Measurements from ENCODE around the gene APOBEC2.
A peak's percentile ranks its signal among the peaks of the same experiment; 100 is the strongest.
"Not testable (repeated sequence)": the region's sequence is repeated elsewhere in the genome, so short reads cannot be mapped to it uniquely, and the experiment has no call there.

The APOBEC2 gene

DNA sequence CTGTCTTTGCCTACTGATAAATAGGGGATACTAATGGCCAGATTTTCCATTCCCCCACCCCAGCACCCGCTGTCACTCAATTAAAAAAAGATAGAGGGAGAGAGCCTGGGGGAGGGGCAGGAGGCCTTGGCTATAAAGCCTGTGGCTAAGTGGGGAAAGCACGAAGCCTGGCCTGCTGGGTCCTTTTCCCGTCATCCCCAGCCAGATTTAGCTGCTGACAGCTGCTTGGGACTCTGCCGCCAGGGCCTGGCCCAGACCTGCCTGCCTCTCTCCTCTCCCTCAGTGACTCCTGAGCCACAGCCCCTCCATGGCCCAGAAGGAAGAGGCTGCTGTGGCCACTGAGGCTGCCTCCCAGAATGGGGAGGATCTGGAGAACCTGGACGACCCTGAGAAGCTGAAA, at the start of gene APOBEC2:
APOBEC2 (plus strand) TSS at position 162 of the 400 bp plus-strand sequence; CDS start at position 308, 146 bp downstream.
- peak; percentile 17 for DNase-seq

DNA sequence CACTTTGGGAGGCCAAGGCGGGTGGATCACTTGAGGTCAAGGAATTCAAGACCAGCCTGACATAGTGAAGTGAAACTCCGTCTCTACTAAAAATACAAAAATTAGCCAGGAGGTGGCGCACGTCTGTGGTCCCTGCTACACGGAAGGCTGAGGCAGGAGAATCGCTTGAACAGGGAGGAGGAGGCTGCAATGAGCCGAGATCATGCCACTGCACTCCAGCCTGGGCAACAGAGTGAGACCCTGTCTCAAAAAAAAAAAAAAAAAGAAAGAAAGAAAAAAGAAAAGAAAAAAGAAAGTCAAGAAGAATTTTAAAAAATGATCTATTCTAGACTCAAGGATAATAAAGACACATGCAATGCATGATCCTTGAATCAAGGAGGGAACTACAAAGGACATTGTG, 46.8 kb upstream of the APOBEC2 start:
- peak; percentile 49 for DNase-seq

DNA sequence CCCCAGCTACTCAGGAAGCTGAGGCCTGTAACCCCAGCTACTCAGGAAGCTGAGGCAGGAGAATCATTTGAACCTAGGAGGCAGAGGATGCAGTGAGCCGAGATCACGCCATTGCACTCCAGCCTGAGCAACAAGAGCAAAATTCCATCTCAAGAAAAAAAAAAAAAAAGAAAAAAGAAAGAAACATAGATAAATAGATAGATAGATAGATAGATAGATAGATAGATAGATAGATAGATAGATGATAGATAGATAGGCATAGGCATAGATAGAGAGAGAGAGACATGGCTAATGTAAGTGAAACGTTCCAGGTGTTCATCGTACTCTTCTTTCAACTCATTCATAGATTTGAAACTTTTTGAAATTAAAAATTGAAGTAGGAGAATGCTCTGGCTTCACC, 46.0 kb upstream of the APOBEC2 start:
- not testable (repeated sequence) for DNase-seq

DNA sequence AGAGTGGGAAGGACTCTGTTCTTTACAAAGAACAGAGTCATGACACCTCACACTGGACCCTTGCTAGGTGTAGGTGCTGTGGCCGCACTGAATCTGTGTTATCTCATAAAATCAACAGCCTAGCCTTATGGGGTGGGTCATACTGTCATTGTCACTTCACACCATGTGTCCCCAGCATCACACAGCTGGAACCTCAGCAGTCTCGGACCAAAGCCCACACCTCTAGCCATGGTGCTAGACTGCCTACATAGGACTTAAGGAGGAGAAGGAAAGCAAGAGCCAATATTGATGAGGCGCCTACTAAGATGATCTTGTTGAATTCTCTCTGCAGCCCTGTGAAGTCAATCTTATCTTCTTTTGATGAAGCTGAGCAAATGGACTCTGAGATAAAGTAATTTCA, 45.0 kb upstream of the APOBEC2 start:
- no peak for DNase-seq

DNA sequence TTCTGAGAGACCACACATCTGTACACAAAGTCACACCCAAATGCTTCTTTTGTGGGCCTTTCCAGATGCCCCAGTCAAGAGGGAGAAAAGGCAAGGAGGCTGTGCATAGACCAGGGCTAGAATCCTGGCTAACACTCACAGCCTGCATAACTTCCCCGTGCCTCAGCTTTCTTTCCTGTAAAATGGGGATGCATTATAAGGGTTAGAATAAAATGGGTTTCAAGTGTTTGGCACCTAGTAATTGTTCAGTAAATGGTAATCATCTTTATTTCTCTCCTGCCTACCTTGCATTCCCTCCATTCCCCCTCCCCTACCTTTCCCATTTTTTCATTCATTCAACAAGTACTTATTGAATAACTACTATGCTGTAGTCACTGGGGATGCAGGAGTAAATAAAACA, 43.3 kb upstream of the APOBEC2 start:
- no peak for DNase-seq

DNA sequence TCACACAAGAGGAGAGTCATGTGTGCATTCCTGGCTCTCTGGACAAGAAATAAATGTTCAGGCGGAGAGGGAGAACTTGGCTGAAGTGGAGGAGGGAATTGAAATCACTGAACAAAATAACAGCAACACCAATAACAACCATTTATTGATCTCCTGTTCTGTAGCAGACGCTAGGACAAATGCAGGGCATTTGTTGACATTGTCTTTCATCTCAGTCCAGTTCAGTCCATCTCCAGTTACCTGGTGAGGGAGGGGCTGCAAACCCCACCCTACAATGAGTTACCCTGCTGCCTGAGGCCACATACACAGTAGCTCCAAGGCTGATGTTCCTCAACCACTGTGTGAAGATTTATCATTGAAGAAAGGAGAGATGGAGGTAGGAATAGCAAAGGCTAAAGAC, 41.3 kb upstream of the APOBEC2 start:
- no peak for DNase-seq

DNA sequence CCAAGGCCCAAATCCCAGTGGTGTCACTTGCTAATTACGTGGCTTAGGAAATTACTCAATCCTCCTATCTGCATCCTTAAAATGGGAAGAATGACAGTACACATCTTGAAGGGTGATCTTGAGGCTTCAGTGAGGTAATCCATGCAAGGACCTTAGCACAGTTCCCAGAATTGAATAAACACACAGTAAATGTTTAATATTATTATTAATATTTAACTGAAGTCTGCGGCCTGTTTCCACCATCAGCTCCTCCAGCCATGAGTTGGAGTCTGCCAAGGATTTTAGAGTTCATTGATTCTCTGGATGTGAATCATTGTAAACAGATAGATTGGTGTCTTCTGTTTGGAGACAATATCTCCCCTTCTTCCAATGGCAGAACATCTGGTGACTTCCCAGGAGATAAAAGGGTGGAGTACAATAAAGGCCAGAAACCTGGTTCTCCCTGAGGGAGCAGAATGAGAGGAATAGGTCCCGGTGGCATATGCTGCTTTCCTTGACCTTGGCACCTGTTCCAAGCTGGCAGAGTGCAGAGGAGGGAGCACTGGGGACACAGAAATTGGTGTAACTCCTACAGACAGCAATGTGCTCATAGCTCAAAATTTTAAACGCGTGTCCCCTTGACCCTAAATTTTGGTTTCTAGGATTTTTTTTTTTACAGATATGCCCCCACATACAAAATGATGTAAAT, 39.4 kb upstream of the APOBEC2 start:
- no peak for DNase-seq

DNA sequence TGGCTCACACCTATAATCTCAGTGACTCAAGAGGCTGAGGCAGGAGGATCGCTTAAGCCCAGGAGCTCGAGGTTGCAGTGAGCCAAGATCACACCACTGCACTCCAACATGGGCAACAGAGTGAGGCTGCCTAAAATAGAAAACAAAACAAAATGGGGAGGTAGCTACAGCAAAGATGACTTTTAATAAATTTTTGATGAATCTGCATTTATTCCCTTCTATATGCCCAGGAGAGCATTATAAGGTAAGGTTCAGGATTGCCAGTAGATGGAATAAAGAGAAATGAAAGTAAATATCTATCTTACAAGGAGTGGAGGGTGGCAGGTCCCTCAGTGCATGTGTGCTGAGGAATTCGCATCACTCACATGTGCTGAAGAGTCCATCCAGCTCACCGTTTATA, 38.2 kb upstream of the APOBEC2 start:
- no peak for DNase-seq

DNA sequence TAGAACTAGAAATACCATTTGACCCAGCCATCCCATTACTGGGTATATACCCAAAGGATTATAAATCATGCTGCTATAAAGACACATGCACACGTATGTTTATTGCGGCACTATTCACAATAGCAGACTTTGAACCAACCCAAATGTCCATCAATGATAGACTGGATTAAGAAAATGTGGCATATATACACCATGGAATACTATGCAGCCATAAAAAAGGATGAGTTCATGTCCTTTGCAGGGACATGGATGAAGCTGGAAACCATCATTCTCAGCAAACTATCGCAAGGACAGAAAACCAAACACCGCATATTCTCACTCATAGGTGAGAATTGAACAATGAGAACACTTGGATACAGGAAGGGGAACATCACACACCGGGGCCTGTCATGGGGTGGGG, 37.1 kb upstream of the APOBEC2 start:
- not testable (repeated sequence) for DNase-seq

DNA sequence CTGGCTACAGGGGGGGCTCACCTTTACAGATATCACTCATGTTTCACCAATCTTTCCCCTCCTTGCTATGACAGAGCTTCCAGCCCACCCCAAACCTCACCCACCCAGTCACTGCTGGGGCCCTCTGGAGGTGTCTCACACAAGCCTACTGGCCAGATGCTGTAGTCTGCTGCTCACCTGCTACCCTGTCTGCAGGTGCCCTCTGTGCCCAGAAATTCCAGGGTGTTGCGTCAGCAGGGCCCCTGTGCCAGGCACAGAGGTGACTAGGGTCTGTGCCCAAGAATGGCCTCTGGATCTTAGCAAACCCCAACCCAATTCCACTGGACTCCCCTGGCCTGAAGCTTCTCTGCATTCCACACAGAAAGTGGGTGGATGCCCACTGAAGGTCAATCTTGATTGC, 35.3 kb upstream of the APOBEC2 start:
- DNase-seq, result no peak

DNA sequence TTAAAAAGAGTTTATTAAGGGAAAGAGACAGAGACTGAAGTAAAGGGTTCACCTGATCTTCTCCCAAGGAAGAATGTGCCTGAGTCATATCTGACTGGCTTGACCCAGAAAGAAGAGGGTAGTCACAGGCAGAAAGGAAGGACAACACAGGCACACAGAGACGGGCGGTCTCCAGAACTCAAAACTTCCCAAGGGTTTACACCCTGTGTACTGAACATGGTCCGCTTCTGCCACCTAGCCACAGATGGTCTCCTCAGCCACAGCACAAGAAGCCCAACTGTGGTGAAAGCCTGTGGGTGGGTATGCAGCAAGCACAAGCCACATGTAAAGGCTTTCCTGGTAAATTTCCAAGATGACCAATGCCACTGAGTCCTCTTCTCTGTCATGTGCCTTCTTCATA, 31.2 kb upstream of the APOBEC2 start:
- no peak for DNase-seq

DNA sequence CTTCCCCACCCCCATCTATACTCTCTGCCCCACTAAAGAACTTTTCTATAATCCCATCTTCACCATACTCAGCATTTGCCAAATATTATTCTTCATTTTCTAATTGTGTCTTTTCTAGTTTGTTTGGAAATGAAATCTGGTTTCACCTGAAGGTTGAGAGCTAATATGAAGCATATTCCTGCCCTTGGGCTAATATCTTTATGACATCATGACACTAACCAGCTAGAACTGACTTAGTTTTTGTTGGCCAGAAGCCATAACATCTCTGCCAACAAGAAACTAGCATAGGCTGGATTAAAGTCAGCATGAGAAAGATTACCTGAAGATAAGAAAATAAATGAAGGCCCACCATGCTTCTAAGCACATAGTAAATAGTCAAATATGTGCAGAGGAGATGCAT, 30.7 kb upstream of the APOBEC2 start:
- no peak for DNase-seq

DNA sequence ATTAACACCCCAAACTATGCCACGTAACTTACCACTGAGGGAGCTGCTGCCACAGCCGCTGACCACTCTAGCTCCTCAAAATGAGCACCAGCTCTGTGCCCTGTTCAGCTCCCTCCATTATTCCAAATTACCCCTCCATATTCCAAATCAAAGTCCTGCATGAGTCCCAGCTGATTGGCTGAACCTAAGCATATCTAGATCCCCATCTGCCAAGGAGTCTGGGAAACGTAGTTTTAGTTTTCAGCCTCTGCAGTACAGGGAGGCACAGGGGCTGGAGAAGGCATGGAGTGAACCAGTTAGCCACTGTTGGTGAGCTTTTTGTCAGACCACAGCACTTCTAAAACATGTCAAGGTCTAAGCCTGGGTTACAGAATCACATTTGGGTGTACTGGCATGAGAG, 29.9 kb upstream of the APOBEC2 start:
- DNase-seq, result no peak

DNA sequence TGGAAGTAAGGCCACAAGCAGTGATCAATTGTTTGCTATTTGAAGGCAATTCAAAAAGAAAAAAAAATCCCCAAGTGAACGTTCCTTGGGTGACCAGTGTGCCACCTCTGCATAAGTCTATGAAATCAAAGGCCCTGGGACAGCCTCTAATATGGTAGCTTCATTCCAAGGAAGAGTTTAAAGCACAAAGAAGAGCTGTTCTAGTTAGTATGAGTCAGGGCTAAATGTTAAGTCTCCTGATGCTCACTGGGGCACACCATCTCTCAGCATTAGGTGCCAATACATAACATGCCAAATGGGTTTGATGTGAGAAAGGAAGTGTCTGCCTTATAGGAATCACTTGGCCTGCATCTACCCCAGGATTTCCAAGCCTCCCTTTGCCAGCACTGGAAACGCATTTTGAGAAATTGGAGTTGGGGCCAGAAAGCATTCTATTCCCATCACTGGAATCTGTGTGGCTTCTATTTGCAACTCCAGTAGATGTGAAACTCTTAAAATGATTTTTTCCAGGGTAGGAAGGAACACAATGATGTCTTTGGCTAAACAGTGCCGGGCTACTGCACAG, 27.0 kb upstream of the APOBEC2 start:
- DNase-seq, result no peak

DNA sequence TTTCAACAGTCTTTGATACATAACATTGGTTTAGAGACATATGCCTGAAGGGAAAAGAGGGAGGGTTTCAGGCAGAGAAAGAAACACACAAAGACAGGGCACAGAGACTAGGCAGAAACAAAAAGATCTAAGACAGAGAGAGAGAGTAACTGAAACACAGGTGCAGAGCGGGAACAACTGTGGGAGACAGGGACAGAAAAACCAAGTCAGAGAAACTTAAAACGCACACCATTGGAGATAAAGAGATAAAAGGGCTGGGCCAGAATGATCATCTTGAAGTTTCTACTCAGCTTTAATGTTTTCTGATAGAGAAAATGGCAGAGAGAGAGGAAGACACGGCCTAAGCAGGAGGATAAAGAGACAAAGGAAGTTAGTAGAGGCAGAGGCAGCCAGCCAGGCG, 25.8 kb upstream of the APOBEC2 start:
- no peak for DNase-seq

DNA sequence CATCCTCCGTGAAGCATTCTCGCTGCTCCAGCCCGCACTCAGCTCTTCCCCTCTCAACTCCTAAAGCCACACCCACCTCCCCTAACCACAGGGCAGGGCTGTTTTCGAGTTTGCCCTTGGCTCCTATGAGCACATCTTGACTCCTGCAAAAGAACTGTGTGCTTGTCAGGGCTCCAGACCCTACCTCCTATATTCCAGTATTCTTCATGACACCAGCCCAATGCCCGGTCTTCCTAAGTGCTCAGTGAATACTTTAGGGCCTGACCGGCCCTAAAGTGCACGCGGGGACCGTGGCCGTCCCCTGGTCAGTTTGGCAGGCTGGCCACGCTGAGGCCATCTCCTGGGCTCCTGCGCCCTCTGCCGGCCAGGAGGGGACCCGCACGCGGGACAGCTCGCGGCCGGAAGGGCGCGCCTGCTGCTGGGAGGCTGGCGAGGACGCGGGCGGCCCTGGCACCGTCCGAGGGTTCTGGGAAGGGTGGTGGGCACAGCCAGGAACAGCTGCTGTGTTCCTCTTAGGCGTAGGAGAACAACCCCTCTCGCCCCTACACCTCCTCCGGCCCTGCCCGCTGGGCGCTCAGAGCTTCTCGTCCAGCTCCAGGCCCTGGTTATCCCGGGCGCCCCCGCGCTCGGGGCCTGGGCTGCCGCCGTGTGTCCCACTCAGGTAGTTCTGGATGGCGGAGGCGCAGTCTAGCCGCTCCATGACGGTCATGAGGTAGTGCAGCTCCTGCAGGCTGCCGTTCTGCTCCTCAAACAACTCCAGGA, 25.0 kb upstream of the APOBEC2 start:
- no peak for DNase-seq

DNA sequence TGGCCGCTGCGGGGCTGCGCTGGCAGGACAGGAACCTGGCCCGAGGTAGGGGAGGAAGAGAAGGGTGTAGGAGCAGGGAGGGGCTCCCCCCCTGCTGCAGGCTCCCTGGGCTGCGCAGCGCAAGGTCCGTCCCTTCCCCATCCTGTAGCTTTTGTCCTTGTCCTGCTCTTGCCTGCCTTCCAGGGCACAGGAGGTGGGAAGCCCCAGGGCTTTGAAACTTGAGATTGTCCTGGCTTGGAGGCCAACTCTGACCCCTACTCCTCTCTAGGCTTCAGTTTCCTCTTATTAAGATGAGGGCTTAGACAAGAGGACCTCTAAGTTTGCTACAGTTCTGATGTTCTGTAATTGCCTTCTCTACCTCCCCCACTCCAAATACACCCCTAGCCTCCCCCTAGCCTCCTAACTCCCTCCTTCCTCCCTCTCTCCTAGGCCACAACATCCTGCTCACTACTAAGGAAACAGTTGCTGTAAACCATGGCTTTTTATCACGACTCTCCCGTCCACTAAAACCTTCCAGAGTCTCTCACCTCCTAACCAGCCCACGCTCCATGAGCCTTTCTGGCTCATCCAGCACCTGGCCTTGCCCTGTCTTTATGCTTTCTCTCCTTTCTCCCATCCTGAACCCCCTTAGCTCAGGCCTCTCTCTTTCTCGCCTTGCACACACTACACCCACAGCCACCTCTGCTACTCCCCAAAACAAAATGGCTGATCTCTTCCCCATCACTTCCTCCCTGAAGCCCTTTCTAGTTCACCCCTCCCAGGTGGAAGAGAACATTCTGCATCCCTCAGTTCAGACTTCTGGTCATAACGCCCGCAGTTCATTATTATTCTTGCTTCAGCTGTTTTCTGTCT, 24.2 kb upstream of the APOBEC2 start:
- DNase-seq, result no peak

DNA sequence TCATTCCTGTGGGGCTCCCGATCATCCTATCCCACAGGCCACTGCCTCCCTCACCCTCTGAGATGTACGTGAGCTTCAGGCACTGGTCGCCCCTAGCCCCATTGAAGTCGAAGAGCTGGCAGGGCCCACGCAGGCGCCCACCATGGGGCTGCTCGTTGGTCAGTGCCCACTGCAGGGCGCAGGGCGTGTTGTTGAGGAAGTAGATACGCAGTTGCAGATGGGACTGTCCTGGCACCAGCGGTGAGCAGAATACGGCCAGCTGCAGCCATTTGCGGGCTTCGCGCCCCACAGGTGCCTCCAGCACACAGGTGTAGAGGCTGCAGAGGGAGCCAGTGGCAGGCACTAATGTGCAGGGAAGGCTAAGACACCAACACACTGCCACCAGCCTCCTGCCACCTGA, 20.2 kb upstream of the APOBEC2 start:
- DNase-seq, result no peak

DNA sequence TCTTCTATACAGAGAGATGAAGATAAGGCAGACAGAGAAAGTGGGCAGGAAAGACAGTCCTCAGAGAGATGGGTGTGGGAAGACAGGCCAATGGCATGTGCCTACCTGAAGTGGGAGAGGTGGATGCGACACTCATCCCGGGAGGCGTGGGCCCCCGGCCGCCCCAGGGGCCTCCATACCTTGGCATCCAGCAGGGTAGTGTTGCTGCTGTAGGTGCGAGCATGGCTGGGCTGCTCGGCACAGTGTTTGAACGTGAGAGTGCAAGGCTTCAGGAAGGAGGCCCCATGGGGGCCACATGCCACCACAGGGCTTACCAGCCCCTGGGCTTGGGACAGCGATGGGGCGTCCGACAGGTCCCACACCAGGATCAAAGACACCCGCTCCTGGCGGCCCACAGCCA, 19.2 kb upstream of the APOBEC2 start:
- DNase-seq, result no peak

DNA sequence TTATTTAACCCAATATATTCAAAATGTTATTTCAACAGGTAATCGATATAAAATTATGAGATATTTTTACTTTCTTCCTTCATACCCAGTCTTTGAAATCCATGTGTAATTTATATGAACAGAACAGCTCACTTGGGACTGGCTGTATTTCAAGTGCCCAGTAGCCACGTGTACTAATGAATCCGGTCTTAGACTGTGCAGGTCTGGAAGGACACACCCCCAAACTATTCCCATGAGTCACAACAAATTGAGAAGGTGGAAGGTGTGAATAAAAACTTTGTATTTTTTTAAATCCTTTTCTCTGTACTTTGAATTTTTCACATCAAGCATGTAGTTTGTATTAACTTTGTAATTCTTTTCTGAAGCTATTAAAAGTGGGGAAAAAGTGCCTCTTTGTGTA, 16.8 kb upstream of the APOBEC2 start:
- DNase-seq, result no peak

DNA sequence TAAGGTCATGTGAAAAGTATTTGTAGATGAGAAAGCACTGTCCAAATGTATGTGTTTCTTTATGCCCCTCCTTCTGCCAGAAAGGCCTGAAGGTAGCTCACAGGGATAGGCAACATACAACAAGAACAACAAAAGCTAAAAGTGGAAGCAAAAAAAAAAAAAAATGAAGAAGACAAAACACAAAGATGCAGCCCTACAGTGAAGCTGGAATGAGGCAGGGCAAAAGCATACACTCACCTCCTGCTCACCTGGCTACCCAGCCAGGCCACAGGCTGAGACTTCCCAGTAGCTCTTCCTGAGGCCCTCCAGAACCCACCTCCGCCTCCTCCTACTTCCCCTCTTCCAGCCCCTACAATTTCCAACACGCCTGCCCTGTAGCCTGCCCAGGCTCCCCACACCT, 16.4 kb upstream of the APOBEC2 start:
- DNase-seq, result no peak

DNA sequence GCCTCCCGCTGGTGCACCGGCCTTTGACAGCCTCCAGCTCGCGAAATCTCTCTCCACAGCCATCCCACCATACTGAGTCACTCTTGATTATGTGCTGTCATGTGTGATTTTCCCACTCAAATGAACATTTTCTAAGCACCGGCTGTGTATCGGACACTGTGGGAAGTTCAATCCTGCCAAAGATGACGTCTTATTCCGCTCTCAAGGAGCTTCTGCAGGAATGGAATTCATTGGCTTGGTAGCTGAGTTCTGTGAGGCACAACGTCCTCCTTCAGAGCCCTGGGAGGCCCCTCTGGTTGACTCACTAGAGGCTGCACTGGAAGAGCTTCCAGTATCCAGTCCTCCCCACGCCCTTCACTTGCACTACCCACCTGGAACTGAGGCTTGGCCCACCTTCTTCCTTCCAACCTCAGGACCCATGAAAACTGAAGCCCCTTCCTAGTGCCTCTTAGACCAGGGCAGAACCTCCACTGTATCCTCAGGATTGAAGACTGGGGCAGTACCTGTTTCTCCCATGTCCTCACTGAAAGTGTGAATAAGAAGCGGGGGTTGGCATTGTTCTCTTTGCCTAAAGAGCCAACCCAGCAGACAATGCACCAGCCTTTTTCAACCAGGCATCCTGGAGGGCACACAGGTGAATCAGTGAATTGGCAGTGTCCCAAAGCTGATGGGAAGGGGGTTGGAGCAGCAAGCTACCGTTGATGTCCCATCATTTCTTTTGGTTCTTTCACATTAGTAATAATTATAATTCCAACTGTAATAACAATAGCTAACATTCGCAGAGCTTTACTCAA, 15.7 kb upstream of the APOBEC2 start:
- no peak for DNase-seq

DNA sequence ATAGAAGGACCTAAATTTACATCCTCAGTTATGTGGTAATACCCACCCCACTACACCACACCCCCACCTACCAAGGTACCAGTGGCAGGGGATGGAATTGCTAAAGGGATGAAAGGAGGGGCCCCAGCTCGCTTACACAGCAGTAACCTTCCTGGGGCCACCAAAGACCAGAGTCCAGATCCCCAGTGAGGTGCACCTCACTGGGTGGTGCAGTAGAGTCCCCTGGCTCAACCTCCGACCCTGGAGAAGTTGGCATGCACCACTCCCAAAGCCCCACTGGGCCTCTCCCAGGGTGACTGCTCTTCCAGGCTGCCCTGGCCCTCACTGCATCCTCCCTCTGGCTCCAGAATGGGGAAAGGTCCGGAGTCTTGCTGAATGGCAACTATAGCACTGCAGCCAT, 14.8 kb upstream of the APOBEC2 start:
- no peak for DNase-seq

Data from NCI-H1694 (cell line).